PC-3 (cell line): Measurements from ENCODE around the gene BSDC1.

ENCODE experiments used
- CTCF ChIP-seq: fragments of 300-600 bp; sonication (generic); conservative IDR thresholded peaks from 2 replicates; pipeline ENCODE4 v1.5.1; 2017; ENCODE audit warnings: antibody characterized with exemption, low read depth, mild to moderate bottlenecking, low read length
- EZH2phosphoT487 ChIP-seq: fragments of 300-600 bp; sonication (generic); IDR thresholded peaks from 2 replicates; pipeline ENCODE4 v1.6.1; 2018; ENCODE audit warnings: mild to moderate bottlenecking, antibody characterized with exemption, low read length, borderline replicate concordance

GRCh38 chr1:32367912-32368635, 26.2 kb downstream of the BSDC1 start:
- TF ChIP-seq EZH2phosphoT487 (no peak), CTCF (no peak)
